Neural progenitor cell (in vitro differentiated cells): ENCODE data around the gene ACOXL. TPM values are rescaled to one million over a fixed set of nuclear protein-coding genes. Genes with fewer than 3 reads are reported as not detected.

Experiments
- DNase-seq: peaks from one replicate; pipeline ENCODE4 v3.0.0-alpha.2; 2016; ENCODE audit warnings: low spot score
- H2AFZ ChIP-seq: fragments of 200-600 bp; sonication (generic); replicated peaks from 2 replicates; pipeline ENCODE4 v1.6.1; 2016; ENCODE audit warnings: antibody characterized with exemption
- H3F3A ChIP-seq: fragments of 200-600 bp; sonication (generic); 2 replicates; pipeline ENCODE4 v1.6.1; 2016; ENCODE audit warnings: antibody characterized with exemption, low read depth
- H3K27ac ChIP-seq: fragments of 200-600 bp; sonication (generic); 2 replicates; pipeline ENCODE4 v1.5.1; 2016; ENCODE audit warnings: mild to moderate bottlenecking
- H3K27me3 ChIP-seq: fragments of 200-600 bp; sonication (generic); 2 replicates; pipeline ENCODE4 v1.6.1; 2016; ENCODE audit warnings: mild to moderate bottlenecking, moderate library complexity
- H3K36me3 ChIP-seq: fragments of 200-600 bp; sonication (generic); 2 replicates; pipeline ENCODE4 v1.5.1; 2016
- H3K4me1 ChIP-seq: fragments of 200-600 bp; sonication (generic); 2 replicates; pipeline ENCODE4 v1.6.1; 2016; ENCODE audit warnings: mixed run types
- H3K4me2 ChIP-seq: fragments of 200-600 bp; sonication (generic); 2 replicates; pipeline ENCODE4 v1.6.1; 2016
- H3K4me3 ChIP-seq: fragments of 200-600 bp; sonication (generic); 2 replicates; pipeline ENCODE4 v1.5.1; 2016
- H3K79me2 ChIP-seq: fragments of 200-600 bp; sonication (generic); 2 replicates; pipeline ENCODE4 v1.6.1; 2016; ENCODE audit warnings: low read depth
- H3K9ac ChIP-seq: fragments of 200-600 bp; sonication (generic); 2 replicates; pipeline ENCODE4 v1.6.1; 2016
- H3K9me3 ChIP-seq: fragments of 200-600 bp; sonication (generic); 2 replicates; pipeline ENCODE4 v1.5.1; 2016; ENCODE audit warnings: low read depth
- H4K20me1 ChIP-seq: fragments of 200-600 bp; sonication (generic); 2 replicates; pipeline ENCODE4 v1.6.1; 2016; ENCODE audit warnings: low read depth
- H3K27ac Mint-ChIP-seq: 3 replicates; pipeline ENCODE4 v1.8.0; 2021; ENCODE audit warnings: mixed read lengths
- H3K27me3 Mint-ChIP-seq: 2 replicates; pipeline ENCODE4 v1.8.0; 2022; ENCODE audit warnings: low read depth, mild to moderate bottlenecking, inconsistent platforms, moderate library complexity, mixed read lengths; ENCODE audit not compliant: insufficient read depth
- H3K36me3 Mint-ChIP-seq: 3 replicates; pipeline ENCODE4 v1.8.0; 2021; ENCODE audit warnings: mixed read lengths
- H3K4me1 Mint-ChIP-seq: 3 replicates; pipeline ENCODE4 v1.8.0; 2021; ENCODE audit warnings: mixed read lengths
- H3K4me3 Mint-ChIP-seq: 3 replicates; pipeline ENCODE4 v1.8.0; 2021; ENCODE audit warnings: mild to moderate bottlenecking, moderate library complexity, mixed read lengths
- H3K9me3 Mint-ChIP-seq: 3 replicates; pipeline ENCODE4 v1.8.0; 2020; ENCODE audit warnings: mixed read lengths
- CTCF ChIP-seq: fragments of 200-600 bp; sonication (generic); IDR thresholded peaks from 2 replicates; pipeline ENCODE4 v1.5.1; 2017; ENCODE audit warnings: antibody characterized with exemption, mild to moderate bottlenecking
- EZH2 ChIP-seq: fragments of 200-600 bp; sonication (generic); IDR thresholded peaks from 2 replicates; pipeline ENCODE4 v1.6.1; 2017; ENCODE audit warnings: antibody characterized with exemption, mild to moderate bottlenecking, moderate library complexity
- EZH2phosphoT487 ChIP-seq: fragments of 200-600 bp; sonication (generic); IDR thresholded peaks from 2 replicates; pipeline ENCODE4 v1.6.1; 2017; ENCODE audit warnings: antibody characterized with exemption
- total RNA-seq: library from RNA; depleted of rRNA; stranded (reverse); fragments of >200 nt; gene quantifications from 2 replicates; pipeline ENCODE4 v1.2.3, GENCODE V29; 2015; ENCODE audit warnings: low replicate concordance

Gene ACOXL
- total RNA-seq, 1 donor from 2014 or later, result 2.9 TPM

DNA sequence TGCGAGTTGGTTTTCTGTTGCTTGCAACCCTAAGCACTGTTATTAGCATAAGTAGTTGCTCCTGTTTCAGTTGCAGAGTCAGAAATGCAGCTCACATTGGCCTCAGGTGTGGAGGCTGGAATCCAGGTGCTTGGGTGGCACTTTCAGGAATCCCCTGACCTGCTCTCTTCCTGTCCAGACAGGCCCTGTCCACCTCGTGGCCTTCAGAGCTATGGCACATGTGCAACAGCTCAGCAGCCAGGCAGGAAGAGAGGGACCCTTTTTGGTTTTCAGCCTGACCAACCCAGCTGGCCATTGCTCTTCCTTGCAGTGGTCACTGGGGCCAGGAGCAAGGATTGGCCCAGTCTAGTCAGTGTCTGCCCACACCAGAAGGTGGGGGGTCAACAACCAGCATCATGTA lies 12.7 kb downstream of the ACOXL start:
- Mint-ChIP-seq H3K27ac (no peak overlapping the region), H3K4me1 (peaks cover 5% of the 10 kb centered on the region), H3K27me3 (peaks cover 8% of the 10 kb centered on the region), H3K9me3 (no peaks in the 10 kb centered on the region), H3K36me3 (no peaks in the 10 kb centered on the region), H3K4me3 (no peak overlapping the region)
- H3F3A ChIP-seq, result peaks cover 18% of the 10 kb centered on the region
- DNase-seq, result no peak
- H2AFZ ChIP-seq, result no peak overlapping the region
- no peaks in the 10 kb centered on the region for H3K36me3 ChIP-seq
- no peak for TF ChIP-seq EZH2phosphoT487
- no peak for TF ChIP-seq EZH2
- TF ChIP-seq CTCF, result no peak
- peaks cover 65% of the 10 kb centered on the region for H3K79me2 ChIP-seq
- H3K4me1 ChIP-seq, result peaks cover 25% of the 10 kb centered on the region
- no peak overlapping the region for H3K4me3 ChIP-seq
- H3K9me3 ChIP-seq, result no peaks in the 10 kb centered on the region
- no peak overlapping the region for H3K4me2 ChIP-seq
- no peak overlapping the region for H3K9ac ChIP-seq
- no peak overlapping the region for H3K27ac ChIP-seq
- no peaks in the 10 kb centered on the region for H4K20me1 ChIP-seq
- no peaks in the 10 kb centered on the region for H3K27me3 ChIP-seq

GRCh38 chr2:110746586-110747521 lies 14.5 kb downstream of the ACOXL start:
- Histone ChIP-seq H3K27me3 (no peaks in the 10 kb centered on the region), H3K27ac (no peak overlapping the region), H3K79me2 (peaks cover 66% of the 10 kb centered on the region), H3K9ac (no peak overlapping the region), H3K4me1 (peaks cover 25% of the 10 kb centered on the region), H3K36me3 (no peaks in the 10 kb centered on the region), H3K4me3 (no peak overlapping the region), H3K9me3 (no peaks in the 10 kb centered on the region), H4K20me1 (no peaks in the 10 kb centered on the region), H2AFZ (peak overlapping the region; percentile 36), H3K4me2 (no peak overlapping the region), H3F3A (peaks cover 18% of the 10 kb centered on the region)
- Mint-ChIP-seq H3K4me3 (no peak overlapping the region), H3K36me3 (no peaks in the 10 kb centered on the region), H3K27ac (no peak overlapping the region), H3K9me3 (no peaks in the 10 kb centered on the region), H3K4me1 (peaks cover 5% of the 10 kb centered on the region), H3K27me3 (peaks cover 8% of the 10 kb centered on the region)
- DNase-seq, result no peak
- TF ChIP-seq CTCF (no peak), EZH2phosphoT487 (no peak), EZH2 (no peak)

DNA sequence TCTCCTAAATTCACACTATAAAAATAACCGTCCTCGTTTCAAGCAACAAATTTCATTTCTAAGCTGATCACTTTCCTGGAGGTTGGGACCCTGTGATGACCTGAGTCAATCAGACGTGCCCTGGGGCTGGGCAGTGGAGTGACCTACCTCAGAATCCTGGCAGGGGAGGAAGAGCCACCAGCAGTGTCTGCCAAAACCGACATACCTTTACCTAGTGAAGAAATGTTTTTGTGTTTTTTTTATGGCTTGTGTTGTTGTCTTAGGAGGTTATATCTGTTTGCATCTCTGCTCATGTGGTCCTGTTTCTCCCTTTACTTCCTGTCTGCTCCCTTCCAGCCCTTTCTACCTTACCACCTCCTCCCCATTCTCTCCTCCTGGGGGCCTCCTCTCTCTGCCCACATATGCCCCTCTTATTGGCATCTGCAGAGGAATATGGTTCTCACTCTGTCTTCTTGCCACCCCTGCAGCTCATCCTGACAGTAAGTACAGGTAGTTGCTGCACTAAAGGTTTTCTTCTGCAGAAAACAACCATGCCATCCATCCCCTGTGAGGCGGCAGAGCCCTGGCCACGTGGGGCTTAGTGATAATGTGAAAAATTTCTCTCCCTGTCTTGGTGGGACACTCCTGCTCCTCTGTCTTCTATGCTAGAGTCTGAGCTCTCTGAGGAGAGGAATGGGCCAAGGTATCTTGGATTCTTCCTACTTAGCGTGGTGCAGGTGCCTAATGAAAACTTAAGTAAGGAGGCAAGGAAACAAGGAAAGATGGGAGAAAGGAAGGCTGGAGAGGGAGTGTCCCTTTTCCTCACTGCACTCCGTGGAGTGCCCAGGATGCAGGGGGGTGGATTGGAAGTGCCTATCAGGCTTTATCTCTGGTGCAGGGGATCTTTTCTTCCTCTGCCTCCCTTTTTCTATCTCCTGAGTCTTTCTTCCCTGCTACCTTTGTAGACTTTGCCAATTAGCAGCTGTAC lies 15.4 kb downstream of the ACOXL start:
- Mint-ChIP-seq H3K4me3 (no peak overlapping the region), H3K4me1 (peaks cover 5% of the 10 kb centered on the region), H3K27me3 (peaks cover 11% of the 10 kb centered on the region), H3K27ac (no peak overlapping the region), H3K9me3 (no peaks in the 10 kb centered on the region), H3K36me3 (no peaks in the 10 kb centered on the region)
- Histone ChIP-seq H3K36me3 (no peaks in the 10 kb centered on the region), H3K27ac (peak overlapping the region; percentile 80), H2AFZ (peak overlapping the region; percentile 64), H3K4me2 (peak overlapping the region; percentile 61), H3K9me3 (no peaks in the 10 kb centered on the region), H3K4me1 (peaks cover 30% of the 10 kb centered on the region), H4K20me1 (no peaks in the 10 kb centered on the region), H3K9ac (no peak overlapping the region), H3F3A (peaks cover 24% of the 10 kb centered on the region), H3K79me2 (peaks cover 70% of the 10 kb centered on the region), H3K4me3 (peak overlapping the region; percentile 21), H3K27me3 (no peaks in the 10 kb centered on the region)
- no peak for DNase-seq
- no peak for TF ChIP-seq EZH2
- TF ChIP-seq EZH2phosphoT487, result no peak
- TF ChIP-seq CTCF, result no peak
